Neural cell (in vitro differentiated cells): ENCODE measurements around the gene CACNA1E.

ENCODE experiments used
- CTCF ChIP-seq: fragments of 450-650 bp; IDR thresholded peaks from 2 replicates; pipeline ENCODE4 v1.5.1; 2014; ENCODE audit warnings: antibody characterized with exemption, mild to moderate bottlenecking, moderate library complexity; ENCODE audit not compliant: poor library complexity, severe bottlenecking
- EP300 ChIP-seq: fragments of 450-650 bp; conservative IDR thresholded peaks from 2 replicates; pipeline ENCODE4 v1.6.1; 2014; ENCODE audit warnings: antibody characterized with exemption, mild to moderate bottlenecking, moderate library complexity; ENCODE audit not compliant: poor library complexity, severe bottlenecking
- EZH2 ChIP-seq: fragments of 200-600, 300-800 bp; shearing (Covaris generic), sonication (generic); IDR thresholded peaks from 2 replicates; pipeline ENCODE4 v1.6.1; 2014; ENCODE audit warnings: antibody characterized with exemption, low read length, borderline replicate concordance, mild to moderate bottlenecking; ENCODE audit not compliant: insufficient read depth, poor library complexity, severe bottlenecking
- MXI1 ChIP-seq: fragments of 450-650 bp; conservative IDR thresholded peaks from 2 replicates; pipeline ENCODE4 v1.6.1; 2014; ENCODE audit warnings: antibody characterized with exemption, mild to moderate bottlenecking; ENCODE audit not compliant: poor library complexity, severe bottlenecking
- POLR2AphosphoS5 ChIP-seq: IDR thresholded peaks from 2 replicates; pipeline ENCODE4 v1.6.1; 2012
- RAD21 ChIP-seq: fragments of 450-650 bp; conservative IDR thresholded peaks from 2 replicates; pipeline ENCODE4 v1.6.1; 2014; ENCODE audit warnings: antibody characterized with exemption, mild to moderate bottlenecking, moderate library complexity
- REST ChIP-seq: IDR thresholded peaks from 2 replicates; pipeline ENCODE4 v1.6.1; 2012; ENCODE audit warnings: borderline replicate concordance
- SMC3 ChIP-seq: fragments of 450-650 bp; conservative IDR thresholded peaks from 2 replicates; pipeline ENCODE4 v1.6.1; 2014; ENCODE audit warnings: antibody characterized with exemption, mild to moderate bottlenecking, moderate library complexity; ENCODE audit not compliant: poor library complexity
- TAF1 ChIP-seq: IDR thresholded peaks from 2 replicates; pipeline ENCODE4 v1.6.1; 2012; ENCODE audit warnings: low read depth

- no peak for TF ChIP-seq CTCF
- TF ChIP-seq TAF1, result no peak
- no peak for TF ChIP-seq EZH2
- TF ChIP-seq REST, result no peak
- TF ChIP-seq RAD21, result no peak
- TF ChIP-seq SMC3, result no peak
- no peak for TF ChIP-seq POLR2AphosphoS5
- TF ChIP-seq EP300, result no peak
- no peak for TF ChIP-seq MXI1
Measured at GRCh38 chr1:181739214-181739613, 255.9 kb downstream of the CACNA1E start.
